AG09309 (cell line): Measurements from ENCODE around the gene CCNY.
A peak's percentile ranks its signal among the peaks of the same experiment; 100 is the strongest.

ENCODE experiments used
- DNase-seq: peaks from one replicate; pipeline ENCODE4 v3.0.0-alpha.2; 2010; ENCODE audit warnings: low read depth
- H3K4me3 ChIP-seq: 2 replicates; pipeline ENCODE4 v1.5.1; 2011; ENCODE audit warnings: mild to moderate bottlenecking, low read depth, low read length, moderate library complexity; ENCODE audit not compliant: control insufficient read depth
- CTCF ChIP-seq: IDR thresholded peaks from 2 replicates; pipeline ENCODE4 v1.5.1; 2011; ENCODE audit warnings: mild to moderate bottlenecking, low read depth, low read length, inconsistent platforms; ENCODE audit not compliant: insufficient read depth, control insufficient read depth; ENCODE audit errors: missing control alignments

CCNY gene

GRCh38 chr10:35462491-35462934, 126.2 kb downstream of the CCNY start:
- TF ChIP-seq CTCF, result no peak
- no peak overlapping the region for H3K4me3 ChIP-seq
- no peak for DNase-seq

DNA sequence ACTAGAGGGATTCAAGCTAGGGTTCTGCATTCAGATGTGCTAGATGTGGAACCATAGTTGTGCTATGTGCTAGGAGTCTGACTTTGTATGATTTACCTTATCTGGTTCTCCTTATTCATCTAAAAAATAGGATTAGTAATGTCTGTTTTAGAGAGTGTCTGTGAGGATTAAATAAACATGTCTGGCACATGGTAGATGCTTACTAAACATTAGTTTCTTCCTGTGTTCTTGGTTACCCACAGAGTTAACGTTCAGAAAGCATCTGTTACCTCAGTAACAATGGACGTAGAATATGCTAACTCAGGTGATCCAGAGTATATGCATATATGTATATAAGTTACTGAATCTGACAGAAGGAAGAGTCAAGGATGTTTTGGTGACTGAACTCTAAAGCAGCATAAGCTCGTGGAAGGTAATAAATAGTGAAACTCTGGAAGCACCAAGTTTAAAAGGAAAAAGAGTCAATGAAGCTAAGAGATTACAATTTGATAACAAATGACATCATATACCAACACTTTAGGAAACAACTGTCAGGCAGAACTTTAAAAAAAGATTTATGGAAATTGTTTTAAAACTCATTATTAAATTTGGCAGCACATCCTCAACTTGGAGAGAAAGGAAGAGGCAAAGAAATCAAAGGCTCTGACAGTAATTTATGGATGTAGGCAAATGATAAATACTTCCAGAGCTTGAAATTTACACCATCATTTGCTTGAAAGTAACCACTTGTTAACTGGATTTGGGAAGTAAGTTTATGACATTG, 127.0 kb downstream of the CCNY start:
- DNase-seq, result no peak
- no peak overlapping the region for H3K4me3 ChIP-seq
- TF ChIP-seq CTCF, result no peak

DNA sequence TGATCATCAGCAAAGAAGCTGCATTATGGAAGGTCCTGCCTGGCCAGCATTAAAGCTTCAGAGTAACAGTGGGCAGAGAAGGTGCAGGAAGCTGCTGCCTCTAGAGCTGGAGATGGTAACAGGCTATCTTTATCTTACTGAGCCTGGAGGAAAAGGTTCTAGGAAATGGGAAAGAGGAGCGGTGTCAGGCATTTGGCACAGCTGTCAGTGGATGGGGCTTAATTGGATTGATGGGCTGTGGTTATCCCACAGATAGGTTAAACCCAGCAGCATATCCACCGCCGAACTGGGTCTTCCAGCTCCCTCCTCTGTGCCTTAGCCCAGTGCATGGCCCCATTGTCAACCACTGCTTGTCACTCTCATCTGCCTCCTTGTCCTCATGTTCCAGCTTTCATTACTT, 127.6 kb downstream of the CCNY start:
- no peak for TF ChIP-seq CTCF
- no peak for DNase-seq
- no peak overlapping the region for H3K4me3 ChIP-seq

DNA sequence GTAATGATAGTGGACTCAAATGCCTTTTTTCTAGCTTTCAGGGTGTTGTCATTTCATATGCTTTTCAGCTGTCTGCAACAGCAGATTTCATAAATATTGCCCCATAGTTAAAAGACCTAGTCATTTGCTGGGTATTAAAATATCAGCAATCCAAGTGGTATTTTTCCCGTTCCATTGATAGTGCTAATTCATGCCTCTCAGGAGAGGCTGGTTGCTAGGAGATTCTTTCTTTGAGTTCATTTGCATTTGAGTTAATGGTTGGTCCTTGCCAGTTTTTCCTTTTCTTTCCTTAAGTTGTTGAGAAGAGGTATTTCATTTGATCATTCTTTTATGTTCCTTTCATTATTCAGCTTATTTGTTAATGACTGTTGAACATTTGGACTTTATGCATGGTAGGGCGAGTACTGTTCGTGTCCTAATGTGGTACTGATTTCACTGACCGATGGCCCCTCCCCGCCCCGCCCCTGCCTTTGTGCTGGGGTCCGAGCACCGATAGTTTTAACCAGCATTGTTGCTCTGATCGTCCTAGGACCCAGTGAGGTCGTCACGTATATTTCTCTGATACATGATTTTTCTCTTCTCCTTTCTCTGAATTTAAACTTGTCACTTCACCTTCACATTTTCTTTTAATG, 128.6 kb downstream of the CCNY start:
- no peak for TF ChIP-seq CTCF
- no peak overlapping the region for H3K4me3 ChIP-seq
- DNase-seq, result peak; percentile 16

DNA sequence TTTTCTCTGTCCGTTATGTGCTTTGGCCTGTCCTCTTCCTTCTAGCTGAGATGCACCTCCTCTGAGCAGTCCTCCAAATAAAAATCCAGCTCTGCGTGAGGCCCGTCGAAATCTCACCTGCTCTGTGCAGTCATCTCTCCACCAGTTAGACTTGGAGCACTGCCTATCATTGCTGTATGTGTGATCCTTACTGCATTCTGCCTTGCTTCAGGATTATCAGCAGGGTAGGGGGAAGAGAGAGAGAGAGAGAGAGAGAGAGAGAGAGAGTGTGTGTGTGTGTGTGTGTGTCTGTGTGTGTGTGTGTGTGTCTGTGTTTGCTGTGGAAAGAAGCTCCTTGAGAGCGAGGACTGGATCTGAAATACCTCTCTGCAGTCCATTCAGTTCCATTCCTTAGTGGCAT, 129.4 kb downstream of the CCNY start:
- H3K4me3 ChIP-seq, result no peak overlapping the region
- TF ChIP-seq CTCF, result no peak
- no peak for DNase-seq

- H3K4me3 ChIP-seq, result no peak overlapping the region
- DNase-seq, result no peak
- no peak for TF ChIP-seq CTCF
Observed at GRCh38 chr10:35466170-35466569, 129.9 kb downstream of the CCNY start.
